Right ventricle myocardium superior (tissue), 1 donor: ENCODE measurements around the gene RNPC3. TPM values are rescaled to one million over a fixed set of nuclear protein-coding genes. Genes with fewer than 3 reads are reported as not detected.

Source experiments
- ATAC-seq: fragments of 200-7000 bp; cut with Tn5 transposase; one replicate; pipeline ENCODE4 v1.9.1; 2020; ENCODE audit warnings: mild to moderate bottlenecking; ENCODE audit not compliant: poor library complexity
- DNase-seq: peaks from one replicate; pipeline ENCODE4 v3.0.0-alpha.2; 2020
- intact Hi-C: fragments of 100-400 bp; cut with DNase I; formaldehyde crosslinking; loops from one replicate; pipeline ENCODE4 v1.11.2; 2022
- long read RNA-seq: library from polyadenylated mRNA; unstranded; transcript quantifications from one replicate; pipeline ENCODE4 v2.0.0, GENCODE V29; 2021
- total RNA-seq: library from RNA; stranded (reverse); fragmentation: NEBNext Ultra II Directional; extraction: Animal tissue kit (Norgen Biotek cat#: 25700); gene quantifications from one replicate; pipeline ENCODE4 v1.2.1, GENCODE V29; 2021
- donor health status: DM: no; HTN: yes; CAD: no; lungs with severe emphysema.

The RNPC3 gene
- 18.7 TPM for total RNA-seq
- long read RNA-seq, transcript RNPC3-201 (15 exons, 1,872 nt): major isoform, 8 of 26 reads
- long read RNA-seq, partial matches to known transcripts: 5 of 26 reads
- long read RNA-seq, other reads (novel, unspliced or antisense): 13 of 26 reads

- peak; percentile 93 for DNase-seq
- intact Hi-C loops: no loop called here
- ATAC-seq: peak; percentile 96
Observed at GRCh38 chr1:103525607-103526507, at the start of gene RNPC3. RNPC3 (plus strand) TSS chr1:103525699; CDS start chr1:103526071, 372 bp downstream.

- intact Hi-C loops: no loop called here
- ATAC-seq: no peak
- DNase-seq: no peak
Observed at GRCh38 chr1:103477101-103477500, 48.4 kb upstream of the RNPC3 start.

- intact Hi-C loops: no loop called here
- DNase-seq: no peak
- ATAC-seq: no peak
Observed at GRCh38 chr1:103489935-103490334, 35.6 kb upstream of the RNPC3 start.

GRCh38 chr1:103492003-103492625 lies 33.4 kb upstream of the RNPC3 start:
- intact Hi-C loops: no loop called here
- DNase-seq: no peak
- ATAC-seq: no peak

- DNase-seq (no peak), ATAC-seq (no peak)
- intact Hi-C loops: no loop called here
Observed at GRCh38 chr1:103496014-103496635, 29.4 kb upstream of the RNPC3 start.

GRCh38 chr1:103497404-103497803 lies 28.1 kb upstream of the RNPC3 start:
- no peak for DNase-seq
- no peak for ATAC-seq
- intact Hi-C loops: no loop called here

- ATAC-seq (no peak), DNase-seq (no peak)
- intact Hi-C loops: no loop called here
Observed at GRCh38 chr1:103509250-103509649, 16.2 kb upstream of the RNPC3 start.

GRCh38 chr1:103513711-103514110 lies 11.8 kb upstream of the RNPC3 start:
- DNase-seq: no peak
- ATAC-seq: no peak
- intact Hi-C loops: no loop called here

- DNase-seq (no peak), ATAC-seq (peak; percentile 68)
- intact Hi-C loops: loop anchor here (5.0 kb wide), 1 partner anchor 408 kb away; the partner anchor contains the start of gene COL11A1
Observed at GRCh38 chr1:103514920-103515503, 10.5 kb upstream of the RNPC3 start.

GRCh38 chr1:103516283-103516682 lies 9.2 kb upstream of the RNPC3 start:
- ATAC-seq: no peak
- intact Hi-C loops: loop anchor here (5.0 kb wide), 1 partner anchor 409 kb away; the partner anchor contains the start of gene COL11A1
- no peak for DNase-seq

GRCh38 chr1:103516693-103517092 lies 8.8 kb upstream of the RNPC3 start:
- DNase-seq (no peak), ATAC-seq (no peak)
- intact Hi-C loops: loop anchor here (5.0 kb wide), 1 partner anchor 409 kb away; the partner anchor contains the start of gene COL11A1

GRCh38 chr1:103517380-103518047 lies 8.0 kb upstream of the RNPC3 start:
- intact Hi-C loops: loop anchor here (5.0 kb wide), 1 partner anchor 410 kb away; the partner anchor contains the start of gene COL11A1
- DNase-seq (no peak), ATAC-seq (no peak)

- no peak for ATAC-seq
- intact Hi-C loops: no loop called here
- DNase-seq: no peak
Observed at GRCh38 chr1:103520822-103521221, 4.7 kb upstream of the RNPC3 start.

- DNase-seq: no peak
- no peak for ATAC-seq
- intact Hi-C loops: no loop called here
Observed at GRCh38 chr1:103523346-103523745, 2.2 kb upstream of the RNPC3 start.

- intact Hi-C loops: no loop called here
- peak; percentile 87 for ATAC-seq
- no peak for DNase-seq
Observed at GRCh38 chr1:103525114-103525606, 339 bp upstream of the RNPC3 start.

- ATAC-seq: no peak
- no peak for DNase-seq
- intact Hi-C loops: no loop called here
Observed at GRCh38 chr1:103527331-103527730, 1.8 kb downstream of the RNPC3 start.

- intact Hi-C loops: no loop called here
- DNase-seq (no peak), ATAC-seq (no peak)
Observed at GRCh38 chr1:103529746-103530145, 4.2 kb downstream of the RNPC3 start.

GRCh38 chr1:103538226-103538625 lies 12.7 kb downstream of the RNPC3 start:
- ATAC-seq (no peak), DNase-seq (no peak)
- intact Hi-C loops: no loop called here
